Stimulated activated CD4-positive, alpha-beta T cell treated with anti-CD3 and anti-CD28 coated beads, Interleukin-1b, Interleukin-23, amount 100 ng/mL, for 1 hour (primary cell): ENCODE measurements around the gene COL13A1.

Source experiments
- DNase-seq, 2 donors: peaks; one replicate each; pipeline ENCODE4 v3.0.0-alpha.2; 2020; ENCODE audit warnings: low read depth in 2 of 2

The COL13A1 gene

DNA sequence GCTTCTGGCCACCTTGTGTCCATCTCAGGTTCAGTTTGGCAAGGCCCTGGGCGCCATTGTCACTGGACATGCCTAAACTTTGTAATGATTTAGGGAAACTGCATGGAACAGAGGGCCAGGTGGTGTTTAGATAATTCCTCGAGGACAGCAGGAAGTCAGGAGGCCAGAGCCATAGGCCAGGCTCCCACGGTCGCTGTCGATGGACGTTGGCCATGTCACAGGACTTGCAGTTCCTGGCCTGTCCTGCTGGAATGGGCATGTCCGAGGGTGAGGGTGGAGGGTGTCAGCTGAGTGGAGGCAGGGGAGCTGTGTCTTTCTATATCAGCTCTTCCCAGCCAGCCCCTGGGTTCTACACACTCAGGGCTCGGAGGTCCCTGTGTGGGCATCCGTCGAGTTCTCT, 143.1 kb downstream of the COL13A1 start:
- no peak for DNase-seq

DNA sequence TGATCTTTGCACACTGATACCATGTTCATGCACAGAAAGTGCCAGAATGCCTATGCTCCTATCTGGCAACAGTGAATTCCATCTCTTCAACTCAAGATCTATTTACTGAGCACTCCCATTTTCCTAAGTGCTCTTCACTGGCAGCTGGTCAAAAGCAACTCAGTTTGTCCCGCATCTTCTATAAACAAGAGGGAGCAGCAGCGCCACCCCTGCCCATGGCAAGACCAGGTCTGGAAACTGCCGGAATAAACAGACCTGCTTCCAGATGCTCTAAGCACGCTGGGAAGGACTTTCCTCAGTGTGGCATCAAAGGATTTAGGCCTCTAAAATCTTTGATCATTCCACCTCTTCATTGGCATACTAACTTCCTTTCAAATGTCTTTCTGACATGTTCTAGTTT, 146.6 kb downstream of the COL13A1 start:
- no peak for DNase-seq

DNA sequence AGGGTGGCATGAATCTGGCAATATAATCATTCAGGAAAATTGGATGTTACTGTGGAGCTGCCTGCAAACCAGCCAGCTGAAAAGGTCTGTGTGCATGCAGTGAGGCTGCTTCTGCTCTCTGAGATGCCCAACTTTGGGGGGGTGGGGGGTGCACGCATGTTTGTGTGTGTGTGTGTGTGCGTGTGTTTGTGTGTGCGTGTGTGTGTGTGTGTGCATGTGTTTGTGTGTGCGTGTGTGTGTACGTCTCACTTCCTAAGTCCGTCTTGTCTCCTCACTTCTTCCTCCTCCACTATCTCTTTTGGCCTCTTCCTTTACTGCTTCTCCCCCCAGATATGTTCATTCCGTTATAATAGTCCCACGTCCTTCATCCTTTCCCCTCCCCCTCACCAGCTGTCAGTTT, 148.1 kb downstream of the COL13A1 start:
- DNase-seq, result no peak

DNA sequence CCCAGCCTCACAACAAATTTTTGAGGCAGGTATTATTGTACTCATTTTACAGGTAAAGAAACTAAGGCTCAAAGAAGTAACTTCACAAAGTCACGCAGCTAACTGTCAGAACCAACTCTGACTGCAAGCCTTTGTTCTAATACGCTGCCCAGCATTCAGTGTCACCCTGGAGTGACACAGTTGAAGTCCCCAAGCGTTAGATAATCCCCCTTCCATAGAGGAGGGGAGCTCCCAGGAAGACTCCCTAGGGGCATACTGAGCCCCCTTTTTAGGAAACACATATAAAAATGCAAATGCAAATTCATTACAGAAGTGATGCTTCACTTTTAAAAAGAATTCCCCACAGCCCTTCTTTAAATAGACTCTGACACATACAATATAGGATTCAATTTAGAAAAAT, 150.0 kb downstream of the COL13A1 start:
- no peak for DNase-seq

DNA sequence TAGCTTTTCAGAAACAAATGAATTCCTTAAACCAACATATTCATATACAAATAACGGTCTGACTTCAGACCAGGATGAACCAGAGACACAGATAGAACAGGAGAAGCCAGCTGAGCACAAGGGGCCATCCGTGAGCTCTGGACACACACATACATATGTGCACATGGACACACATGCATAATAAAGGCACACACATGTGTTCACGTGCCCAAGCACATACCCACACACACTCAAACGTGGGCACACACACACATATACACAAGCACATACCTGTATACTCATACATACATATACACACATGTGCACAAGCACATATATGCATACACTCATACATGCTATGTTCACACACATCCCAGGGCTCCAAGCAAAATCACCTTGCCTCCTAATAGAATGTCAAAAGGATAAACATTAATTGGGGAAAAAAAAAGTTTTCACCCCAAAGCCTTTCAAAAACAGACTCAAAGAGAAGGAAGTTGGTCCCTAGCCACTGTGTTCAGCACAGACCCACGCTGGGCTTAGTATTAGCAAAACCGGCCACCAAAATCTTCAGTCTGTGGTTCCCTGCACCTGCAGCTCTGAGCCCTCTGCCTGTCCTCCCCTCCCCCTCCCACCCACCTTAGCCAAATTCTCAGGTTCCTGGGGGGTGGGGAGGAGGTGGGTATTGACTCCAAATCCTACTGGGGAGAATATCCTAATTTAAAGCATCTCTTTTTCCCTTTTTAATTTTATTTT, 150.5 kb downstream of the COL13A1 start:
- DNase-seq, result no peak

DNA sequence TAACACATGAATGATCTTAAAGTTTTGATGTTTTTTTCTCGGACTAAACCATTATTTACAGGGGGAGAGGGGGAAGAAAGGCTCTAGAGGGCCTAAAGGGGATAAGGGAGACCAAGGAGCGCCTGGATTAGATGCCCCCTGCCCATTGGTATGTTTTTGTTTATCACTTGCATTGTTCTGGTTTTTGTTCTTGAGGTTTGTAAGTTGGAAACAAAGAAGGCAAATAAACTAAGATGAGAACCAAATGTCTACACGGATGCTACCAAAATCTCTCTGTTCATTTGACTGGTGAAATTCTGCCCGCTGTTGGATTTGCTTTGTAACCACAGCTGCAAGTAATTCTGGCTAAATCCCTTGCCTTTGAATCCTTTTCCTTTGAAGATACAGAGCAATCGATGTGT, 151.1 kb downstream of the COL13A1 start:
- no peak for DNase-seq

DNA sequence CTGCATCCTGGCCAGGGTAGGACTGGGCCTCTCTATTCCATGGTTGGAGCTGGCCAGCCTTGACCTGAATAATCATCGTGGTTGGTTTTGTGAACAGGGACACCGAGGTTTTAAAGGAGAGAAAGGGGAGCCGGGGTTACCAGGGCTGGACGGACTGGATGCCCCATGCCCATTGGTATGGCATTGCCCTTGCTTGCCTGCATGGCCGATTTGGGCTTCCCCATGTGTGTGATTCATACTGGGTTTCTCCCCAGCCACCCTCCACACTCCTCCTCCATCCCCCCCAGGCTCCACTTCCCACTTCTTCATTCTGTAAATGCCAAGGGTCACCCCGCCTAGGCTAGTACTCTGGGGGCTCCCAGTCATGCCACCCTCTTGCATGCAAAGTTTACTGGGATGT, 152.1 kb downstream of the COL13A1 start:
- DNase-seq, result no peak

DNA sequence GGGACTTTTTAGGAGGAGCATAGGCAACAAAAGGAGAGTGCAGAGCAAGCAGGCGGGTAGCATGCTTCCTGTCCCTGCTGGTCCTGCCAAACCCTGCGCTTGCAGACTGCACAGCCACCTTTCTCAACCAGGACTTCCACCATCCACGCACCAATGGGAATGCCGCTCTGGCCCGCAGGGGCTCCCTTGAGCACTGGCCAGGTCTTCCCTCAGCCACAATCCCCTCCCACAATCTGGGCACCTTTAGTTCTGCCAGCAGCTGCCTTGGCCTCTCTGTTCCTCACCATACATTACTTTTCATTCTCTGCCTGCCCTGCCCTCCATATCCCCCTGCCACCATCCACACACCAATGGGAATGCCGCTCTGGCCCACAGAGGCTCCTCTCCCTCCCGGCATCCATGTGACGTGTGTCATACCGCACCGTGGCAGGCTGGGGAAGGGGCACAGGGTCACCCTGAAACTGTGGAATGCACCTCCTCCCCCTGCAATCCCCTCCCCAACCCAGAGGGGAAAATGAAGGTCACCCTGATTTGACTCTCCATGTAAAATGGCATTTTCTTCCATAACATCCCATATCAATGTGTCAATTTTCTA, 153.6 kb downstream of the COL13A1 start:
- no peak for DNase-seq

DNA sequence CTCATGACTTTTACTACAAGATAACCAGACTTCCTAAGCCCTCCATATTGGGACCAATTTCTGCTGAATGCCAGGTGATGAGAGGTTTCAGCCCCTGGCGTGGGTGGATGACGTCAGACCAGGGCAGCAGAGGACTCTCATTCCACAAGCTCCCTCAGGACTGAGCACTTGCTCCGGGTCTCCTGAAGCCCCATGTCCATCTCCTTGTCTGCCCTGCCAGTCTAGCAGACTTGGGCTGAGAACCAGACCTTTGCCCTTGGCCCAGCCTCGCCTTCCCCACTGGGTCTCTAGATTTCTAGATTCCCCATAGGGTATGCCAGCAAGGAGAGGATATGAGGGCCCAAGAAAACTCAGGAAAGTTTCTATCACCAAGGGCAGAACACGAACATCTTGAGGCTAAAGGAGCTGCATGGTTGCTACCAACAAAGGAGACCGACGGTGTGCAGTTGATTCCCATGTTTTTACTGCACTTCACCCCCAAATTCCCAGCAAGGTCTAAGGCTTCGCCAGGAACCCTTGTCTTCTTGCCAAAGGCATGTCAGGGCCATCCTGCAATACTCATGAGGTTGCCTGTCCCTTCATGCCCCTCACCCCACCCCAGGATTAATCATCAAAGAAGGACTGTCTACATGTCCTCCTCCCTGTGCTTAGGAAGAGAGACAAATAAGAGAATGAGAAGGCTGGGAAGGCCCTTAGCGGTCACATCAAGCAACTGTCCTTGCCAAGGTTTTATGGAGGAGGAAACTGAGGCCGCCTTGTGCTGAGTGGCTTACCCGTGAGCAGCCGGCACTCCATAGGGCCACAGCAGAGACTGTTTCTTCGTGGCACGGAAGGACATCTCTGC, 154.4 kb downstream of the COL13A1 start:
- DNase-seq, result no peak

DNA sequence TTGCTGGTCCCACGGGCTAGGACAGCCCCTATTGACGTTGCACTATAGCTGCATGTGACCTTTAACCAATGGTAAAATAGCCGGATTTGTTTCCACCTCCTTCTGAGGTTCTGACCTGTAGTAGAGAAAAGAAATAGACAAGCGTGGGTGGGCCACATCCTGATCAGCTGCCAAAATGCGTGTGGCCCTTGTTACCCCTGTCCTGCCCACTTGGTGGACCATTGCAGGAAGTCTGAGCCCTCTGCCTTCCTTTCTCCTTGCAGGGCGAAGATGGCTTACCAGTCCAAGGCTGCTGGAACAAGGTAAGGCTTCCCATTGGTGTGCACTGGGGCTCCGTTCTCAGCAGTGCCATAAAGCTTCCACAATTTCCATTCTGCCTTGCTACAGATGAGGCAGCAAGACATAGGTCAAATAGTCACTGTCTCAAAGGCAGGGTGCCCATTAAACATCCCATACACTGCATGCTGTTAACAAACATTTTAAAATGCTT, 155.1 kb downstream of the COL13A1 start:
- no peak for DNase-seq

DNA sequence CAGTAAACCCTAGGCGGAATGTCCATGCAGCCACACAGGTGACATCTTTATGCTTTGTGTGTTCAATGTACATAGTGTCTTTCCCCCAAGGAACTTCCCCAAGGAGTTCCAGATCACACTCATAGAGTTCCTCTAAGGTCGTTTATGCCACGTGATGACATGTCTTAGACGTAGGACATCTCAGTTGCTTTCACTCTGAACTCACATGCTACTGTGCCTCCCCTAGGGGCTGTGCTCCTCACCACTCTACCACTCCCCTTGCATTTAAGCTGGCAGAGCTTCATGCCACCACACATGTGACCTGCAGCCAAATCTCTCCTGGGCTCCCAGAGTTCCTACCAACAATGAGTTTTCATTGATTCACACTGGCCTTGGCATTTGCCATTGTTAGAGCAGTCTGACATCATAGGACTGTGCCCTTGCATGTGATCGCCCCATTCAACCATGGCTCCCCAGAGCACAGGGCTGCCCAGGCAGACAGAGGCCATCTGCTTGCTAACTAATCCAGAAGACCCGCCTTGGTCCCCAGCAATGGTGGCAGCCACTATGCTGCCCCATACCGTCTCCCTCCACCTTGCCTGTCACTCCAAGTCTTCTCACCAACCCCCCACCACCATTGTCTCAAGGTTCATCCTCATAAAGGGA, 155.7 kb downstream of the COL13A1 start:
- no peak for DNase-seq

DNA sequence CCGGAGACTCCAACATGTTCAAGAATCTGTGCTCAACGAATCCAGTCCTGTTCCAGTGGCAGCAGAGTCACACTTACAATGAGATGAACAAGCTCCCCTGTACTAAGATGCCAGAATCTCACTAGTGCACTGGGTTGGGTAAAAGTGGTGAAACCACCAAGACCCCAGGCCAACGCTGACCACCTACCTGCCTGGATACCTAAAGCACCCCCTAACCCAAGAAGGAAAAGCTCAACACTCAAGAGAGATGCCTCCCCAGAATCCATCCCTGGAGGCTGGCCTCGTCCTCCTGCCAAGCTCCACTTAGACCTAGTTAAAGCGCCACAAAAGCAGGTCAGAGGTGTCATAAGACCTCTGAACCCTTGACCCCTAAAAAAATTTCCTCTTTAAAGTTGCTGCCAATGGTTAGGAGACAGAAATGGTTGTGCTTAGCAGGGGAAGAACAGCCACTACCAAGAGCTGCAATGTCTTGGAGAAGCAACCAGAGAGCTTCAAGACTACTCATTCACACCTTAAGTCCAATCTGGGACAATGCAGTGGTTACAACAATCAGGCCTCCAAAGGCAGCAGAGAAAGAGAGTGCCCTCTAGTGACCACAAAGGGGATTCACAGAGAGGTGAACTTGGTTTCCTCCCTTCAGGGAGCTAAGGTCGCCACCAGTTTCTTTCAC, 156.3 kb downstream of the COL13A1 start:
- no peak for DNase-seq

DNA sequence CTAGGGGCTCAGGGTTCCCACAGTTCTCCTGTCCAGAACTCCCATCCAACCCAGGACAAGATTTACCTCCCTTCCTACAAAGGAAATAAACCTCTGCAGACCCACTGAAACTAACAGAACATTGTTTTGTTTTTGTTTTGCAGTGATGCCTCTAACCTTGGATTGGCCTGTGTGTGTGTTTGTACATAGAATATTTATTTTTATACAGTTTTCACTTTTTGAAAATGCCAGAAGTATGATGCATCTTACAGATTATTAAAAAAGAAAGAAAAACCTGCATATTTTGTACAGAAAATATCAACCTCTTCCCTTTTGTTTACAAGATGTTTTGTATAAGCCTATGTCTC, 156.8 kb downstream of the COL13A1 start:
- no peak for DNase-seq

DNA sequence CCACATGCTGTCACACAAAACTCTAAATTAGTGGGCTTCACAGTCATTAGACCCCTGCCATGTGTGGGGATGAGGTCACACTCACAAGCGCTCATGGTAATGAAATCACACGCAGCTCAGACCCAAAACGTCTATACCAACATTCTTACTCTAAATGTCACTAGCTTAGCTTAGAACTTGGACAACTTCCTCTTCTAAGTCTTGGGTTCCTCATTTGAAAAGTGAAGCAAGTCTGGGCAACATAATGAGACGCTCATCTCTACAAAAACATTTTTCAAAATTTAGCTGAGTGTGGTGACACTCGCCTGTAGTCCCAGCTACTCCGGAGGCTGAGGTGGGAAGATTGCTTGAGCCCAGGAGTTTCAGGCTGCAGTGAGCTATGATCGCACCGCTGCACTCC, 158.2 kb downstream of the COL13A1 start:
- no peak for DNase-seq

DNA sequence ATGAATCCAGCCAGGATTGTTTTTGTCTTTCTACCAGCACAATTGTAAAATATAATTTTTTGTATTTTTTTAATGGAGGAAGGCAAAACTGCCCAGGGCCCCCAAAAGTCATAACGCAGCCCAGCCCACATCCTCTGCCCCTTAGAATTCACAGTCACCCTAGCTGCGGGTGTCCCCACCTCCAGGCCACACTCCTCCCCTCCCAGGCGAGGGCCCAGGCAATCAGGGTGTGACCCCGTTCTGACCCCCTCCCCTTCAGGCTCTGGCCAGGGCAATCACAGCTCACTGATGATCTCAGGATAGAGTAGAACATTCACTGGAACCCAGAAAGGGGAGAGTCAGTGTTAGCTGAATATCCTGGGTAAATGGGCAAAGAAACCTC, 158.9 kb downstream of the COL13A1 start:
- DNase-seq, result no peak

DNA sequence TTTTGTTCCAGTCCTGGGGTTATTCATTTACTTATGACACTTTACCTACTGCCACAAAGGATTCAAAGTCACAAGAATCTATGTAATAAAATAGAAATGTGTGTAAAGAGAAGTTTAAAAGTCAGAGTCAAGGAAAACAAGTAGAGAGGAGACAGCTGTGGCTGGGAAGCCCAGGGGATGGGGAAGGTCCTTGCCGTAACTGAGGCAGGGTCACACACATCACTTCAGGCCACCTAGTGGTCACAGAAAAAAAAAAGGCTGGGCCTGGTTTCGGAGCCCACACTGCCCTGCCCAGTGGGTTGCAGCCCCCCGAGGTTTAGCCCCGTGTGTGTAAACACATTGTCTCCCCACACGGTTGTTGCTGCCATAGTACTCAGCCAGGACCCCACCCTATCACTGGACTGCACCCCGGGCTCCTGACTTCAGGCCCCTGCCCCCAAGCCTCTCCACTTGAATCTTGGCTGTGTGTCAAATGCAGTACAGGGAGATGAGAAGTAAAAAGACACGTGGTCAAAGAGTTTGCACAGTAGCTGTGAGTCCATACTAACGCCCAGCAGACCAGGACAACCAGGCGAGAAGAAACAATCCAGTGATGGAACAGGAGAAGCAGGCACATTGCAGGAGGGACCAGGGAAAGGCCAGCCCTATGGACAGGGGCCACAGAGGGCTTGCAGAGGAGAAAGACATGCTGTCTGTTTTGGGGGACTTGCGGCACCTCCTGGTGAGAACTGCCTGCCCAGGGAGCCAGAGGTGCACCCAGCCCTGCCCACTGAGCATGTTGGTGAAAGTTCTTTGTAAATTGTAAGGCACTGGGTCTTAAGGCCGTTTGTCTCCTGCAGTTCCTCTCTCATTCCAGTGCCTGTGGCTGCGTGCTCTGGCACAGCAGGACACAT, 159.5 kb downstream of the COL13A1 start:
- DNase-seq, result no peak

DNA sequence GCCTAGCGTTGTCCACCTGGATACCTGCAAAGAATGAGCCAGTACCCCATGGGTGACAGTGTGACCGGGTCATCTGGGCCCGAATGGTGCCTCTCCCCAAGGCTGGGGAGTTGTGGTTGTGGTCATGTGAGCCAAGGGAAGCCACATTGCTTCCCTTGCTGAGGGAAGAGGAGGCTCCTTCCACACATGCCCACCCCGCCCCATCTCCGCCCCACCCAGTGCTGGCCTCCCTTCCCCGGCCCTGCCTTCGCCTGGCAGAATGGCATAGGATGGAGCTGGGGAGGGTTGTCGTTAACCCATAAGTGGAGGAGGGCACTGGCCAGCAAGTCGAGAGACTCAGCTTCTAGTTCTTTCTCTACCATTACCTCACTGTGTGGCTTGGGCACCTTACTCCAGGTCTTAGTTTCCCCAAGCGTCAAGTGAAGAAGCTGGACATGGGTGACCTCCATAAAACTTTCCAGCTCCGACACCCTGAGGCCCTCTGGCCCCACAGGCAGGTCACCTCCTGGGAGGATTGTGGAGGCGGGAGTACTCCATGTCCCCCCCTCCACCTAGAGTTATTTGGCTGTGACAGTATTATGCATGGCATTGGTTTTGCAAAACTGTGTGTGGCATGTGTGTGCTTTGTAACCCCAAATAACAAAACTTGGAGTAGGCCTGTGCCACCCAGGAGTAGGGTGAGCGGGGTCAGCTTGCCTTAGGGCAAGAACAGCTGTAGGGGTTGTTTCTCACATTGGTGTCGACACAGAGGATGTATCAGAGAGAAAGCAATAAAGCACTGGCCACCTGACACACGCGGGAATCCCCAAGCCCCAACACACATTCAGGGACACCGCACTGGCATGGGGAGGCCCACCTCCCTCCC, 160.4 kb downstream of the COL13A1 start:
- DNase-seq, result no peak

DNA sequence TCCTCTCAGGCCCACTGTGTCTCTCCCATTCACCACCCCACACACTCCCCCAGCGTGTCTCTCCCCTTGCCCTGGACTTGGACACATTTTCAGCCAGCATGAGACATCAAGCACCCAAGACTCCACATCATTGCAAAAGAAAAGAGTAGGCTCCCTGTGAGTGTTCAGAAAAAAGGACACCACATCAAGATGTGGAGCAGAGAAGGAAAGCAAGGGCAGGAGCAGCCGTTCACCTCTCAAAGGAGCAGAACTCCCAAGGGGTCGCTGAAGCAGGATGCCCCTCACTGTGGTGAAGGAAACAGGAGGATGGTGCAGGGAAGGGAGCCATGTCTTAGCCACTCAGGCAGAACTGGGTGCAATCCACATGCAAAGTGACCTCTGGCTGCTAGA, 161.0 kb downstream of the COL13A1 start:
- DNase-seq, result no peak

DNA sequence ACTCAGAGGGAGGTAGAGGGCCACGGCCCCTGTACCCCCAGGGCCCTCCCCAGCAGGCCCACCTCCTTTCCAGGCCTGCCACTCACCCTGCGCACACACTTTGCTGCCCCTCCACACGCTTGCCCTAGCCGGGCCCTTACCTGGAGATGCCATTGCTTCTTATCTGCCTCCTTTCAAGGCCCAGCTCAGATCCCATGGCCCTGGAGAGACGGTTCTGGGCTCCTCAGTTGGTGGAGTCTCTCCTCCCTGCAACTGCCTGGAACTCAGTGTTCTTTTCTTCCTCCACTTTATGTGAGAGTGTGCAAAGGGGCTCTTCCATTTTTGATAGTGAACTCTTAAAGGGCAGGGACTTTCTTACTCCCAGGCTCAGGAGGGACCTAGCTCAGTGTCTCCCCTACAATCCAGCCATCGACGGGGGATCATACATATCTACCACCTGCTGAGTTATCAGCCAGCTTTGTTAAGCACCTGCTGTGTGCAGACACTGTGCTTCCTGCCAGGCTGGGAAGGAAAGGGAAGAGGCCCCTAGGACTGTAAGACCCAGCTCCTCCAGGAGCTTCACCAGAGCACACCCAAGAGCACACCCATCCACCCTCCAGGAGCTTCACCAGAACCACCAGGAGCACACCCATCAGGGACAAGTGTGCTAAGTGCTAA, 161.6 kb downstream of the COL13A1 start:
- no peak for DNase-seq
